Activated CD4-positive, alpha-beta memory T cell treated with anti-CD3 and anti-CD28 coated beads for 36 hours (primary cell): Measurements from ENCODE around the gene TGM3. TPM values are rescaled to one million over a fixed set of nuclear protein-coding genes. Genes with fewer than 3 reads are reported as not detected.

Source experiments
- CTCF ChIA-PET: fragments of 350-600 bp; sonication (Branson Sonifier 250); formaldehyde crosslinking; loops from one replicate; lab custom pipeline; 2021; ENCODE audit warnings: antibody characterized with exemption, inconsistent platforms; lab: Charles Lee
- POLR2A ChIA-PET: fragments of 350-600 bp; sonication (Branson Sonifier 250); formaldehyde crosslinking; loops from one replicate; lab custom pipeline; 2021; ENCODE audit warnings: antibody characterized with exemption; lab: Charles Lee
- DNase-seq: peaks from one replicate; pipeline ENCODE4 v3.0.0-alpha.2; 2020
- H3K27ac Mint-ChIP-seq: one replicate; pipeline ENCODE4 v1.8.0; 2021; ENCODE audit warnings: mixed read lengths
- H3K27me3 Mint-ChIP-seq: one replicate; pipeline ENCODE4 v1.8.0; 2021; ENCODE audit warnings: mixed read lengths
- H3K36me3 Mint-ChIP-seq: one replicate; pipeline ENCODE4 v1.8.0; 2021; ENCODE audit warnings: mixed read lengths
- H3K4me1 Mint-ChIP-seq: one replicate; pipeline ENCODE4 v1.8.0; 2021; ENCODE audit warnings: low read depth, mixed read lengths
- H3K4me3 Mint-ChIP-seq: one replicate; pipeline ENCODE4 v1.8.0; 2021; ENCODE audit warnings: mild to moderate bottlenecking, mixed read lengths
- H3K9me3 Mint-ChIP-seq: one replicate; pipeline ENCODE4 v1.8.0; 2021; ENCODE audit warnings: mixed read lengths
- intact Hi-C: fragments of 100-400 bp; cut with micrococcal nuclease; formaldehyde crosslinking; loops from one replicate; pipeline ENCODE4 v1.15.1; 2023
- total RNA-seq, 2 experiments: library from RNA; stranded (reverse); gene quantifications; one replicate each; pipeline ENCODE4 v1.2.3, GENCODE V29; 2021

The TGM3 gene
- total RNA-seq, 2 experiments from 2014 or later, result not detected

DNA sequence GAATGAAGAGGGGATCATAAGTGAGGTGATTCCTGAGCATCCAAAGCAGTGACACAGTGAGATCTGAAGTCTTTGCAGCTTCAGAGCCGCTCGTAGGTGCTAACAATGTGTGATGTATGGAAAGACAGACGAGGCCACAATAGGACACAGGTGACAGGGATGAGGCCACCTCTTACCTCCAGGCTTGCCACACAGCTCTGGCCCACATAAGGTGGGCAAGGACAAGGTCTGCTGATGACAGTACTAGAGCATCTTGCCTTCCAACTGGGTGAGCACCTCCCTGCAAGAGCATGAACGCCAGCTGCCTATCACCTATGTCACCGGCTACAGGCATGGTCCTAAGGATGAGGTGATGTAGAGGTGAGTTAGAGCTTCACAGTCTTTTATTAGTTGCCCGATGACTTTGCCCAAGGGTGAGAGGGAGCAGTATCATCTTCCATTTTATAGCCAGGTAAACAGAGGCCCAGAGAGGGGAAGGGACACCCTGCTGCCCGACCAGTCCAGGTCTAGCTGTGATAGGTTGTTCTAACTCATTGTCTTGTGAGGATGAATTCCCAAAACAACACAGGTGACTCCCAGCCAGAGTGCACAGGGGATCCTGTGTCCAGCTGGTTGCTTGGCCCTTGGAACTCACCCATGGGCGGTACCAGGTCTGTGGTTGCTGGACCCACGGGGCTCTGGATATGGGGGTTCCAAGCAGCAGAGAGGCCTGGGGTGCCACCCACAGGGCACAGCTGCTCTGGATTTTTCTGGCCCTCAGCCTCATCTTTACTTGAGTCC lies 78.7 kb downstream of the TGM3 start:
- POLR2A ChIA-PET, result no interaction called here
- Mint-ChIP-seq H3K9me3 (no peaks in the 10 kb centered on the region), H3K27ac (no peak overlapping the region), H3K36me3 (no peaks in the 10 kb centered on the region), H3K4me3 (no peak overlapping the region), H3K4me1 (peaks cover 12% of the 10 kb centered on the region), H3K27me3 (peaks cover 25% of the 10 kb centered on the region)
- CTCF ChIA-PET, result interaction anchor here (1.5 to 1.6 kb wide), 2 partner anchors 13 to 24 kb away, joined by 4 to 6 read pairs; no protein-coding TSS in a partner anchor
- no peak for DNase-seq
- intact Hi-C loops, result no loop called here

DNA sequence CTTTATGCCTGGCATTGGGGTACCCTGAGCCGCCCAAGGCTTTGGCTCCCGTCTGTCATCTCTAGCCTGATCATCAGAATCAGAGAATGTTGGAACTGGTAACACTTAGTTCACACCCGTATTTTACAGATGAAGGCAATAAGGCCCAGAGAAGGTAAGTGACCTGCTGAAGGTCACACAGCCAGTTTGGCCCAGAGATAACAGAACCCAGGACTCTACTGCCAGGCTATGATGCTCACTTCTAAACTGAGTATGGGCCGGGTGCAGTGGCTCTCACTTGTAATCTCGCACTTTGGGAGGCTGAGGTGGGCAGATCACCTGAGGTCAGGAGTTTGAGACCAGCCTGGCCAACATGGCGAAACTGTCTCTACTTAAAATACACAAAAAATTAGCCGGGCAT lies 83.1 kb downstream of the TGM3 start:
- H3K4me3 Mint-ChIP-seq, result no peak overlapping the region
- H3K36me3 Mint-ChIP-seq, result no peaks in the 10 kb centered on the region
- H3K9me3 Mint-ChIP-seq, result no peaks in the 10 kb centered on the region
- CTCF ChIA-PET, result interaction anchor here (1.3 to 2.4 kb wide), 3 partner anchors 8 to 143 kb away, joined by 3 to 13 read pairs (median 5); no protein-coding TSS in a partner anchor
- POLR2A ChIA-PET, result no interaction called here
- no peak for DNase-seq
- intact Hi-C loops, result no loop called here
- H3K27ac Mint-ChIP-seq, result no peak overlapping the region
- H3K27me3 Mint-ChIP-seq, result peaks cover 7% of the 10 kb centered on the region
- H3K4me1 Mint-ChIP-seq, result peaks cover 18% of the 10 kb centered on the region

DNA sequence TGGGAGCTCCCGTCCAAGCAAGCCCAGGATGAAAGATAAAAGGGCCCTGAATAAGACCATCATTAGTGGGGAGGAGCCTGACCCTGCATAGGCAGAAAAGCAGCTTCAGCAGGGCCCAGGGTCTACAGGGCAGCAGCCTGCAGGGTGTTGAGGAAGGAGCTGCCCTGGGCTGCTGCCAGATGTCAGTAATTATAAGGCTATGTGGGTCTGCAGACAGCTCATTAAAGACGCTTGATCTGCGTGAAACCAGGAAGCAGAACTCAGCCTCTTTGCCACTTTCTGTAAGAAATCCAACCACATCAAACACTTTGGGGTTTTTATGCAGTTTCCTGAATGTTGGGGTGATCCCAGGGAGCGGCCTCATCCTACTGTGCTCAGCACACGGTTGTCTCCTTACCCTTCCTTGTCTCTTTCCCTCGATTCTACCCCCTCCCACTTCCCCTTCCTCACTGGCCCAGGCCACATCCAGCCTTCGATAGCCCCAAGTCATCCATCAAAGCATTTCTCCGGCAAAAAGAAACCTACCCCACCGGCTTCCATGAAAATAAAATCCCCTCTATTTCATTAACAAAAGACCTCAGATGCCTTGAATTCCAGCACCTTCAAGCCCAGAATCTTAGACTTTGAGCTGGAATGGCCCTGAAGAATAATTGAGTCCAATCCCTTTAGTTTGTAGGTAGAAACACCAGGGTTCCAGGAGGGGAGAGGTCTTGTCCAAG lies 83.9 kb downstream of the TGM3 start:
- CTCF ChIA-PET, result interaction anchor here (1.0 to 2.4 kb wide), 3 partner anchors 67 to 142 kb away, joined by 3 to 13 read pairs (median 3); no protein-coding TSS in a partner anchor
- no peak overlapping the region for H3K27ac Mint-ChIP-seq
- no peaks in the 10 kb centered on the region for H3K9me3 Mint-ChIP-seq
- POLR2A ChIA-PET, result no interaction called here
- H3K4me3 Mint-ChIP-seq, result peak overlapping the region; percentile 8
- peak; percentile 36 for DNase-seq
- peaks cover 21% of the 10 kb centered on the region for H3K4me1 Mint-ChIP-seq
- no peaks in the 10 kb centered on the region for H3K36me3 Mint-ChIP-seq
- intact Hi-C loops, result no loop called here
- H3K27me3 Mint-ChIP-seq, result peaks cover 10% of the 10 kb centered on the region

DNA sequence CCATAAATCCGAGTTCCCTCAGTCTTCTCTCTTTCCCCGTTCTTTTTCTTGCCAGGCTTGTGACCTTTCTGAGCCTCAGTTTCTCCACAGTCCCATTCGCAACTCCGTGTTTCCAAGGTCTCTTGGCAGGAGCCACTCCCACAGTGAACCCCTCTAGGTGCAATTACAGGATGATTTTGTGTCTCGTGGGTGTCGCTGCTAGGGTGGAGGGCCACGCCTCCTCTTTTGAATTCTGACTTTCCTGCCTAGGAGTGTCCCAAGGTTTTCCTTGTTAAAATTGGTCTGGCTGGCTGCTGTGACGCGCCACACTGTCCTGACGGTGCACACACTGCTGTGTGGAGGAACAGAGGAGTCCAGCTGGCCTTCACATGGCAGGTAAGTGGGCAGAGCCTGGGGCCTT lies 84.8 kb downstream of the TGM3 start, which contains the start of gene TGM6:
TGM6 (plus strand) TSS at position 301 of the 400 bp plus-strand sequence; CDS start at position 369, 68 bp downstream.
- H3K4me3 Mint-ChIP-seq, result no peak within 1 kb of the TSS
- peaks cover 10% of the 10 kb centered on the region for H3K27me3 Mint-ChIP-seq
- H3K36me3 Mint-ChIP-seq, result no peaks in the 10 kb centered on the region
- POLR2A ChIA-PET, result no interaction called here
- H3K27ac Mint-ChIP-seq, result no peak within 1 kb of the TSS
- H3K4me1 Mint-ChIP-seq, result peaks cover 21% of the 10 kb centered on the region
- intact Hi-C loops, result no loop called here
- no peak for DNase-seq
- CTCF ChIA-PET, result interaction anchor here (1.0 to 2.4 kb wide), 2 partner anchors 66 to 71 kb away, joined by 3 to 11 read pairs; no protein-coding TSS in a partner anchor
- H3K9me3 Mint-ChIP-seq, result no peaks in the 10 kb centered on the region

DNA sequence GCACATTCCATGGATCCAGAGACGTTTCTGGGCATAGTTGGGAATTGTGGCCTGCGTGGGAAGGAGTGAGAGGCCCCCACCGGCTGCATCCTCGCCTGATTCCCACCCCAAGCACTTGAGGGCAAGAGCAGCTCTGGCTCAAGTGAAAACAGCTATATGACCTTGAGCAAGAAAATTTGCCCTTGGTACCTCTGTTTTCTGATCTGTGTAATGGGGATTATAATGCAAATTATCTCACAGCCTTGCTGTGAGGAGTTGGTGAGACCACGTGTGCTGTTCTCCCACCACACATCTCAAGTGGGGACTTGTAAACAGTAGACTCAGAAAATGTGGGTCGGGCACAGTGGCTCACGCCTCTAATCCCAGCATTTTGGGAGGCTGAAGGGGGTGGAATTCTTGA lies 85.5 kb downstream of the TGM3 start:
- H3K27me3 Mint-ChIP-seq, result peaks cover 10% of the 10 kb centered on the region
- no peaks in the 10 kb centered on the region for H3K36me3 Mint-ChIP-seq
- no peaks in the 10 kb centered on the region for H3K9me3 Mint-ChIP-seq
- ChIA-PET POLR2A (no interaction called here), CTCF (interaction anchor here (2.4 kb wide), 1 partner anchor 71 kb away, joined by 11 read pairs; no protein-coding TSS in a partner anchor)
- no peak overlapping the region for H3K4me3 Mint-ChIP-seq
- H3K4me1 Mint-ChIP-seq, result peaks cover 23% of the 10 kb centered on the region
- no peak overlapping the region for H3K27ac Mint-ChIP-seq
- intact Hi-C loops, result no loop called here
- DNase-seq, result no peak

DNA sequence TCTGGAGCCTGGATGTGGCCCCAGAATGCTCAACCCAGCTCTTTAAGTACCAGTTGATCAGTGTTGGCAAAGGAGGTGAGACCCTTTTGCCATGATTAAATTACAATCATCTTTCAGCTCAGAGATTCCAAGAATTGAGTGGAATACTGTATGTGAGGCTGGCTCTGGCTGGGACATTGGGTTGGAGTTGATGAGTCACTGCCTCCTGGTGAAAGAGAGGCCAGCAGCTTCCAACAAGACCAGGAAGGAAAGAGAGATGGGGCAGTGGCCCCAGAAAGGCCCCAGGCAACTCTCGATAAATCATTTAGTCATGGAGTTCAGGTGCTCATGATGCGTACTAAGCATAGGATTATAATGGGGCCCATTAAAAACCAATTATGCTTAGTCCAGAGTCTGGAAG lies 87.0 kb downstream of the TGM3 start:
- H3K27me3 Mint-ChIP-seq, result peaks cover 5% of the 10 kb centered on the region
- no peaks in the 10 kb centered on the region for H3K9me3 Mint-ChIP-seq
- POLR2A ChIA-PET, result no interaction called here
- no peak overlapping the region for H3K4me3 Mint-ChIP-seq
- CTCF ChIA-PET, result interaction anchor here (0.7 to 1.1 kb wide), 2 partner anchors 63 to 69 kb away, joined by 3 read pairs; no protein-coding TSS in a partner anchor
- no peaks in the 10 kb centered on the region for H3K36me3 Mint-ChIP-seq
- intact Hi-C loops, result no loop called here
- DNase-seq, result no peak
- H3K27ac Mint-ChIP-seq, result no peak overlapping the region
- H3K4me1 Mint-ChIP-seq, result peaks cover 28% of the 10 kb centered on the region

DNA sequence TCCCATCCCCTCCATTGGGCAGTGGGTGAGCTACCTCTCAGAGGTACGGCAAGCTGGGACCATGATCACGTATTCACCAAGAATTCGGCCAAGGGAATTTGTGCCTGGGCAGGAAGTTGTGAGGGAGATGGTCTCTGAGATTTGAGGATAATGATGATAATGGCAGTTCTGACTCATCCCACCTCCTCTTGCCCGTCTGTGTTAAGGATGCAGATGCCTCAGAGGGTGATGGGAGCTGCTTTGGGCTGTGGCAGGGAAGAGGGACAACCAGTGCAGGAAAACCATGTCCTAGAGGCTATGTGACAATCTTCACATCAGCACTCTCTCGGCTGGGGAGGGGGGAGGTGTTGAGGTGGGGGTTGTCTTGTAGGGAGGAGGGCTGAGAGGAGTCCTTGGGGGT lies 89.2 kb downstream of the TGM3 start:
- H3K9me3 Mint-ChIP-seq, result peaks cover 6% of the 10 kb centered on the region
- no peak for DNase-seq
- H3K27ac Mint-ChIP-seq, result no peak overlapping the region
- no peak overlapping the region for H3K4me3 Mint-ChIP-seq
- H3K4me1 Mint-ChIP-seq, result peaks cover 11% of the 10 kb centered on the region
- ChIA-PET POLR2A (no interaction called here), CTCF (interaction anchor here (1.6 kb wide), 1 partner anchor 177 kb away, joined by 5 read pairs; no protein-coding TSS in a partner anchor)
- intact Hi-C loops, result no loop called here
- H3K36me3 Mint-ChIP-seq, result no peaks in the 10 kb centered on the region
- H3K27me3 Mint-ChIP-seq, result peaks cover 3% of the 10 kb centered on the region

DNA sequence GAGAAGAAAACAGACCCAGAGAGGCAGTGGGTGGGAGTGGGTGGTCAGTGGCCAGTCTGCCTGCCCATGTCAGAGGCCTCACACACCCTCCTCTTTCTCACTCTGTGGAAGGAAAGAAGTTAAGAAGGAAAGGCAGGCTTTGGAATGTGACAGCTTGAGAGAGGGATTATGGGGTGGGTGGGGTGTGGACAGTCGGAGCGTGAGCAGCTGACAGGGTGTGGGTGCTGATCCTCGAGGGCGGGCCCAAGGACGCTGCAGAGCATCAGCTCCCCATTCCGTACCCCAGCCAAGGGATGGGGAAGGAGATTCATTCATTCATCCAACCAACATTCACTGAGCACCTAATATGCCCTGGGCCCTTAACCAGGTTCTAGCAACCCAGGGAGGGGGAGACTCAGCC lies 89.7 kb downstream of the TGM3 start:
- H3K27ac Mint-ChIP-seq, result no peak overlapping the region
- no peak for DNase-seq
- no peak overlapping the region for H3K4me3 Mint-ChIP-seq
- H3K36me3 Mint-ChIP-seq, result no peaks in the 10 kb centered on the region
- ChIA-PET CTCF (interaction anchor here (4.1 kb wide), 1 partner anchor 66 kb away, joined by 46 read pairs; no protein-coding TSS in a partner anchor), POLR2A (no interaction called here)
- H3K4me1 Mint-ChIP-seq, result peaks cover 11% of the 10 kb centered on the region
- peaks cover 3% of the 10 kb centered on the region for H3K27me3 Mint-ChIP-seq
- H3K9me3 Mint-ChIP-seq, result peaks cover 6% of the 10 kb centered on the region
- intact Hi-C loops, result no loop called here

DNA sequence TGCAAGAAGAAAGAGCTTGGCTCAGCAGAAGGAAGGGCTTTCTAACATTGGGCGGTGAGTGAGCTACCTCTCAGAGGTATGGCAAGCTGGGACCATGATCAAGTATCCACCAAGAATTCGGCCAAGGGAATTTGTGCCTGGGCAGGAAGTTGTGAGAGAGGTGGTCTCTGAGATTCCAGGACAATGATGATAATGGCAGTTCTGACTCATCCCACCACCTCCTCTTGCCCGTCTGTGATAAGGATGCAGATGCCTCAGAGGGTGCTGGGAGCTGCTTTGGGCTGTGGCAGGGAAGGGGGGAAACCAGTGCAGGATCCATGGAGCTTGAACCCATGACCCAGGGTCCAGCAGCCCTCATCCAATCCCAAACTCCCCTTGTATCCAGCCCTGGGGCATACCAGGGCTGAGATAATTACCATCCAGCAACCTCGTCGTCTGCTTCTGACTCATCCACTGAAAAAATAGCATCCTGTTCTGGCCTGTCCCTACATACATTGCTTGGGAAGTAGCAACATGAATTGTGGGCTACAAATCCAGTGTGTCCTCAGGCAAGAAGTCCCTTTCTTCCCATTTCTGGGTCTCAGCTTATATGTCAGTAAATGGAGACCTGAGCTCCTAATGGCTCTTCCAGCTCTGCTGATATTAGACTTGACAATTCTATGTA lies 90.8 kb downstream of the TGM3 start:
- intact Hi-C loops, result loop anchor here (2.0 kb wide), 1 partner anchor 68 kb away; no protein-coding TSS in a partner anchor
- Mint-ChIP-seq H3K27me3 (peaks cover 3% of the 10 kb centered on the region), H3K4me3 (no peak overlapping the region), H3K4me1 (peaks cover 10% of the 10 kb centered on the region), H3K36me3 (no peaks in the 10 kb centered on the region), H3K9me3 (peaks cover 6% of the 10 kb centered on the region), H3K27ac (no peak overlapping the region)
- CTCF ChIA-PET, result interaction anchor here (0.6 to 4.1 kb wide), 20 partner anchors 8 to 609 kb away, joined by 3 to 46 read pairs (median 4); partner anchors contain the start of gene SNRPB
- POLR2A ChIA-PET, result interaction anchor here (0.9 to 1.5 kb wide), 2 partner anchors 83 to 84 kb away, joined by 3 read pairs; no protein-coding TSS in a partner anchor
- DNase-seq, result no peak

DNA sequence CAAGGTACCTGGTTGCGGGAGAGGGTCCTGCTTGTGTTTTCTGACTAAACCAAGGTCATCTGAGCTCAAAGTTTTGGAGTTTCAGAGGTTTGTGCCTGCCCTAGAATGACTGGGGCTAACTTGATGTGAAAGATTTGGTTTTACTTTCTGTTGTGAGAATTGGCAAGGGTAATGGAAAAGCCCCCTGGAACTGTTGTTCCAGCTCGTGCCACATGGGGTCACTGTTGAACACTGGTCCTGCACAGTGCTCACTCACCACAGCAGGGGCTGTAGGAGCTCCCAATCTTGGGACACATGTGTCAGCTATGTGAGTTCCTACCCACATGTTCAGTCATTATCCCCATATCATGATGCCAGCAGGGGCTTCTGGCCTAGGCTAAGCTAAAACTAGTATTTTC lies 91.4 kb downstream of the TGM3 start:
- CTCF ChIA-PET, result interaction anchor here (0.6 to 4.1 kb wide), 22 partner anchors 9 to 610 kb away, joined by 3 to 46 read pairs (median 4); partner anchors contain the start of gene SNRPB
- Mint-ChIP-seq H3K4me1 (peaks cover 10% of the 10 kb centered on the region), H3K4me3 (no peak overlapping the region), H3K27ac (no peak overlapping the region), H3K36me3 (no peaks in the 10 kb centered on the region), H3K27me3 (peaks cover 3% of the 10 kb centered on the region), H3K9me3 (peaks cover 6% of the 10 kb centered on the region)
- POLR2A ChIA-PET, result interaction anchor here (0.9 to 1.5 kb wide), 3 partner anchors 65 to 84 kb away, joined by 3 read pairs; no protein-coding TSS in a partner anchor
- intact Hi-C loops, result loop anchor here (2.0 kb wide), 1 partner anchor 68 kb away; no protein-coding TSS in a partner anchor
- DNase-seq, result peak; percentile 79

DNA sequence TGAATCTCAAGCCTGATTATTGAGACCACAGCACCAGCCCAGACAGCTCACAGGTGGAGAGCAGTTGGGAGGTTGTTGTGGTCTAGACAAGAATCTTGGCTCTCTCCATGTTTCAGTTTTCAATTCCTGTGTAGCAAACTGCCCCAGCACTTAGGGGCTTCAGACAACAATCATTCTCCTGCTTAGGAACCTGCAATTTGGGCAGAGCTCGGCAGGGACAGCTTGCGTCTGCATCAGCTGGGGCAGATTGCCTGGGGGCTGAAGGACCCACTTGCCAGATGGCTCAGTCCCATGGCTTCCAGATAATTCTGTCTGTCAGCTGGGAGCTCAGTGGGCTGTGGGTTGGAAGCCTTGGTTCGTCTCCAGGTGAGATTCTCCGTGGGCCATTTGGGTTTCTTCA lies 91.8 kb downstream of the TGM3 start:
- Mint-ChIP-seq H3K4me1 (peaks cover 10% of the 10 kb centered on the region), H3K27ac (no peak overlapping the region), H3K27me3 (peaks cover 3% of the 10 kb centered on the region), H3K4me3 (no peak overlapping the region), H3K36me3 (no peaks in the 10 kb centered on the region), H3K9me3 (peaks cover 6% of the 10 kb centered on the region)
- ChIA-PET POLR2A (interaction anchor here (0.9 to 1.5 kb wide), 3 partner anchors 65 to 83 kb away, joined by 3 read pairs; no protein-coding TSS in a partner anchor), CTCF (interaction anchor here (0.9 to 4.1 kb wide), 17 partner anchors 9 to 610 kb away, joined by 3 to 46 read pairs (median 4); partner anchors contain the start of gene SNRPB)
- intact Hi-C loops, result loop anchor here (2.0 kb wide), 1 partner anchor 67 kb away; no protein-coding TSS in a partner anchor
- no peak for DNase-seq
